Measurements from ENCODE around the gene TREML1. TPM values are rescaled to one million over a fixed set of nuclear protein-coding genes. Genes with fewer than 3 reads are reported as not detected.

The TREML1 gene
- total RNA-seq, 1 donor, result not detected

- no peak for DNase-seq (ENCODE audit: low read depth)
- no peak overlapping the region for H3K4me3 ChIP-seq (ENCODE audit: low read depth, low read length)
- no peak for TF ChIP-seq CTCF (IDR thresholded peaks at IDR 0.05; ENCODE audit: insufficient read depth, low read depth, low read length)
Observed at GRCh38 chr6:41160933-41161332, 6.8 kb upstream of the TREML1 start.

GRCh38 chr6:41159415-41160082, 5.4 kb upstream of the TREML1 start:
- peak; percentile 4 for DNase-seq (ENCODE audit: low read depth)
- H3K4me3 ChIP-seq (ENCODE audit: low read depth, low read length), result no peak overlapping the region
- TF ChIP-seq CTCF (IDR thresholded peaks at IDR 0.05; ENCODE audit: insufficient read depth, low read depth, low read length), result no peak

- no peak overlapping the region for H3K4me3 ChIP-seq (ENCODE audit: low read depth, low read length)
- no peak for TF ChIP-seq CTCF (IDR thresholded peaks at IDR 0.05; ENCODE audit: insufficient read depth, low read depth, low read length)
- no peak for DNase-seq (ENCODE audit: low read depth)
Observed at GRCh38 chr6:41157323-41157722, 3.2 kb upstream of the TREML1 start.

- TF ChIP-seq CTCF (IDR thresholded peaks at IDR 0.05; ENCODE audit: insufficient read depth, low read depth, low read length), result no peak
- no peak for DNase-seq (ENCODE audit: low read depth)
- no peak overlapping the region for H3K4me3 ChIP-seq (ENCODE audit: low read depth, low read length)
Observed at GRCh38 chr6:41156771-41157170, 2.6 kb upstream of the TREML1 start.

- DNase-seq (ENCODE audit: low read depth), result no peak
- H3K4me3 ChIP-seq (ENCODE audit: low read depth, low read length), result no peak overlapping the region
- TF ChIP-seq CTCF (IDR thresholded peaks at IDR 0.05; ENCODE audit: insufficient read depth, low read depth, low read length), result no peak
Observed at GRCh38 chr6:41156001-41156400, 1.9 kb upstream of the TREML1 start.

- DNase-seq (ENCODE audit: low read depth), result no peak
- no peak overlapping the region for H3K4me3 ChIP-seq (ENCODE audit: low read depth, low read length)
- no peak for TF ChIP-seq CTCF (IDR thresholded peaks at IDR 0.05; ENCODE audit: insufficient read depth, low read depth, low read length)
Observed at GRCh38 chr6:41155132-41155805, 1.1 kb upstream of the TREML1 start.
